GM10248 (cell line): ENCODE results near the gene LOXL3.

Source experiments
- CTCF ChIA-PET: fragments of 300-600 bp; sonication (Branson Sonifier 250); formaldehyde crosslinking; extraction: SDS; loops from one replicate; lab custom pipeline; 2021; ENCODE audit warnings: antibody characterized with exemption; lab: Yijun Ruan, JAX
- POLR2A ChIA-PET: fragments of 350-650 bp; sonication (Branson Sonifier 250); formaldehyde crosslinking; extraction: SDS; loops from one replicate; lab custom pipeline; 2020; ENCODE audit warnings: antibody characterized with exemption; lab: Yijun Ruan, JAX
- DNase-seq: peaks from one replicate; pipeline ENCODE4 v3.0.0; 2012; ENCODE audit errors: extremely low spot score
- CTCF ChIP-seq: IDR thresholded peaks from 2 replicates; pipeline ENCODE4 v1.5.1; 2012; ENCODE audit warnings: mild to moderate bottlenecking, low read depth; ENCODE audit errors: extremely low read depth, missing control alignments, control extremely low read depth

Gene LOXL3

GRCh38 chr2:74548900-74549826, 4.6 kb downstream of the LOXL3 start:
- TF ChIP-seq CTCF = no peak
- peak; percentile 81 for DNase-seq
- ChIA-PET CTCF (interaction anchor here (1.2 to 3.2 kb wide), 5 partner anchors 10 to 37 kb away, joined by 4 to 14 read pairs (median 5); no protein-coding TSS in a partner anchor), POLR2A (no interaction called here)

- ChIA-PET POLR2A (no interaction called here), CTCF (interaction anchor here (1.1 to 1.9 kb wide), 2 partner anchors 18 to 26 kb away, joined by 3 to 5 read pairs; no protein-coding TSS in a partner anchor)
- no peak for TF ChIP-seq CTCF
- DNase-seq = no peak
Observed at GRCh38 chr2:74548285-74548899, 5.3 kb downstream of the LOXL3 start.

- ChIA-PET CTCF (interaction anchor here (1.0 to 2.8 kb wide), 4 partner anchors 15 to 41 kb away, joined by 4 to 8 read pairs (median 6); no protein-coding TSS in a partner anchor), POLR2A (no interaction called here)
- no peak for DNase-seq
- no peak for TF ChIP-seq CTCF
Observed at GRCh38 chr2:74546004-74546403, 7.7 kb downstream of the LOXL3 start.

- peak; percentile 39 for TF ChIP-seq CTCF
- DNase-seq = no peak
- CTCF ChIA-PET = interaction anchor here (0.8 to 2.8 kb wide), 9 partner anchors 12 to 69 kb away, joined by 3 to 16 read pairs (median 3); no protein-coding TSS in a partner anchor
- POLR2A ChIA-PET = no interaction called here
Observed at GRCh38 chr2:74544634-74545033, 9.1 kb downstream of the LOXL3 start.

GRCh38 chr2:74542978-74543377, 10.8 kb downstream of the LOXL3 start:
- POLR2A ChIA-PET = no interaction called here

More at GRCh38 chr2:74542978-74543377, 10.8 kb downstream of the LOXL3 start:
- no peak for TF ChIP-seq CTCF
- CTCF ChIA-PET = interaction anchor here (1.3 kb wide), 1 partner anchor 11 kb away, joined by 4 read pairs; no protein-coding TSS in a partner anchor
- DNase-seq = no peak
